ENCODE measurements around the gene KREMEN2. TPM values are rescaled to one million over a fixed set of nuclear protein-coding genes. Genes with fewer than 3 reads are reported as not detected.

The KREMEN2 gene
- total RNA-seq, 4 donors from 2014 or later = not detected

DNA sequence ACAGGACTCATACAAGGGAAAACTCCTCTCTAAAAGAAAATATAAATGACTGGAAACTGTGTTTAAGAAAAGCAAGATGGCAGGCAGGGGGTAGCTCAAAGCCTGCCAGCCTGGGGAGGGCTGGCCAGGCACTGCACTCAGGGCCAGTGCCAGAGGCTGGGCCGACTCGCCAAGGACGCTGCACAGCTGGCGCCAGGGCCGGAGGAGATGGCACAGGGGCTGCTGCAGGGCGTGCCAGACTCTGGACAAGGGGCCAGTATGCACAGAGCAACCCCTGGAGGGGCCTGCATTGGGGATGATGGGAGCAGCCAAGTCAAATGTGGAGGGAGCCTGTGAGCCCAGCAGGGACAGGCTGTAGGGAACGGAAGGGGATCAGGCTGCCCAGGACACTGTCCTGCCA is 12.1 kb downstream of the KREMEN2 start:
- no peak for ATAC-seq
- H3K4me1 ChIP-seq = peaks cover 0 to 17% (median 5%) of the 10 kb centered on the region in 3 donors
- WGBS, 2 donors (ENCODE audit: low coverage in 1 of 2) = 75 to 85% methylated on average over 4 to 5 of the region's 7 CpGs
- no peaks in the 10 kb centered on the region for H3K36me3 ChIP-seq
- H3K4me3 ChIP-seq = no peak overlapping the region
- no peaks in the 10 kb centered on the region for H3K9me3 ChIP-seq
- H3K27me3 ChIP-seq = peaks cover 49% of the 10 kb centered on the region
- no peak overlapping the region for H3K27ac ChIP-seq
- TF ChIP-seq POLR2A (IDR thresholded peaks at IDR 0.05) (no peak), EP300 (IDR thresholded peaks at IDR 0.05) (no peak), POLR2AphosphoS5 (IDR thresholded peaks at IDR 0.05) (no peak)
- TF ChIP-seq, protein P1, sequence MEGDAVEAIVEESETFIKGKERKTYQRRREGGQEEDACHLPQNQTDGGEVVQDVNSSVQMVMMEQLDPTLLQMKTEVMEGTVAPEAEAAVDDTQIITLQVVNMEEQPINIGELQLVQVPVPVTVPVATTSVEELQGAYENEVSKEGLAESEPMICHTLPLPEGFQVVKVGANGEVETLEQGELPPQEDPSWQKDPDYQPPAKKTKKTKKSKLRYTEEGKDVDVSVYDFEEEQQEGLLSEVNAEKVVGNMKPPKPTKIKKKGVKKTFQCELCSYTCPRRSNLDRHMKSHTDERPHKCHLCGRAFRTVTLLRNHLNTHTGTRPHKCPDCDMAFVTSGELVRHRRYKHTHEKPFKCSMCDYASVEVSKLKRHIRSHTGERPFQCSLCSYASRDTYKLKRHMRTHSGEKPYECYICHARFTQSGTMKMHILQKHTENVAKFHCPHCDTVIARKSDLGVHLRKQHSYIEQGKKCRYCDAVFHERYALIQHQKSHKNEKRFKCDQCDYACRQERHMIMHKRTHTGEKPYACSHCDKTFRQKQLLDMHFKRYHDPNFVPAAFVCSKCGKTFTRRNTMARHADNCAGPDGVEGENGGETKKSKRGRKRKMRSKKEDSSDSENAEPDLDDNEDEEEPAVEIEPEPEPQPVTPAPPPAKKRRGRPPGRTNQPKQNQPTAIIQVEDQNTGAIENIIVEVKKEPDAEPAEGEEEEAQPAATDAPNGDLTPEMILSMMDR (IDR thresholded peaks at IDR 0.05) = no peak

DNA sequence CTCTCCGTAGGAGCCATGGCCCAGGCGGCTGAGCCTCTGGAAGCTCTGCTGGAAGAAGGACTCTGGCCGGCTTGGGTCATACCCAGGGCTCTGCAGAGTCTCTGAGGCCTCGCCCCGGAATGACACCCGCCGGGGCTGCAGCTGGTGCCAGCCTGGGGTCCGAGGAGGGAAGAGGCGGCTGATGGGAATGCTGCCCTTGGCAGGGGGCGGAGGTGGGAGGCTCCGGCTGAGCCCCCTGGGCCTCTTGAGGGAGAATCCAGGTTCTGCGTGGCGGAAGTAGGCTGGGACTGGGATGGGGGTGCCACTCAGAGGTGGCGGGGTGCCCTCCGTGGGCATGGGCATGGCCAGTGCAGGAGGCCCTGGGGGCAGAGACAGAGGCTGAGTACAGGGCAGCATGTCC is 12.6 kb downstream of the KREMEN2 start:
- no peak for TF ChIP-seq POLR2AphosphoS5 (IDR thresholded peaks at IDR 0.05)
- TF ChIP-seq POLR2A (IDR thresholded peaks at IDR 0.05) = no peak
- H3K27ac ChIP-seq = no peak overlapping the region
- no peak overlapping the region for H3K4me3 ChIP-seq
- peaks cover 0 to 21% (median 5%) of the 10 kb centered on the region in 3 donors for H3K4me1 ChIP-seq
- H3K36me3 ChIP-seq = no peaks in the 10 kb centered on the region
- H3K27me3 ChIP-seq = peaks cover 44% of the 10 kb centered on the region
- no peaks in the 10 kb centered on the region for H3K9me3 ChIP-seq
- 80% methylated on average over 1 of the region's 15 CpGs; no CpG with 5 or more reads in 1 of the 2 donors for WGBS, 2 donors (ENCODE audit: low coverage in 1 of 2)
- no peak for ATAC-seq

DNA sequence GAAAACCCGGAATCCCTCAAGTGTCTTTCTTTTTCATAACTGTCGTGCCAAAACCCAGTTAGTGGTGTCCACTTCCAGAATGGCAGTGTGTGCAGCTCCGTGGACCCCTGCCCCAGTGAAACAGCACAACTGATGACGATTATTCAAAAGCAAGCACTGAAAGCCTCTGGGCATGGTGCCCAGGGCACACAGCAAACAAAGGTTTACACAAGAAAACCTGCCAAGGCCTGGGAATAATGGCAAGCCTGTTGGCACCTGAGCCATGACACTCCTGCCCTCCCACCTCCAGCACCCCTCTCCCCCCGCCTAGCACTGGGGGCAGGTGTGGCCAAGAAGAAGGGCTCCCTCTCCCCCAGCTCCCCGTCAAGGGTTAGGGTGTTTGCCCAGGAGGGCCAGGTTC is 13.4 kb downstream of the KREMEN2 start:
- no peak overlapping the region for H3K27ac ChIP-seq
- H3K27me3 ChIP-seq = peaks cover 43% of the 10 kb centered on the region
- no peak overlapping the region for H3K4me3 ChIP-seq
- H3K4me1 ChIP-seq = peaks cover 0 to 21% (median 5%) of the 10 kb centered on the region in 3 donors
- TF ChIP-seq POLR2AphosphoS5 (IDR thresholded peaks at IDR 0.05) (no peak), EP300 (IDR thresholded peaks at IDR 0.05) (no peak), POLR2A (IDR thresholded peaks at IDR 0.05) (no peak)
- TF ChIP-seq, protein P1 (IDR thresholded peaks at IDR 0.05) = no peak
- ATAC-seq = no peak
- WGBS, 2 donors (ENCODE audit: low coverage in 1 of 2) = 94% methylated on average over 3 of the region's 6 CpGs; no CpG with 5 or more reads in 1 of the 2 donors
- H3K36me3 ChIP-seq = no peaks in the 10 kb centered on the region
- H3K9me3 ChIP-seq = no peaks in the 10 kb centered on the region

DNA sequence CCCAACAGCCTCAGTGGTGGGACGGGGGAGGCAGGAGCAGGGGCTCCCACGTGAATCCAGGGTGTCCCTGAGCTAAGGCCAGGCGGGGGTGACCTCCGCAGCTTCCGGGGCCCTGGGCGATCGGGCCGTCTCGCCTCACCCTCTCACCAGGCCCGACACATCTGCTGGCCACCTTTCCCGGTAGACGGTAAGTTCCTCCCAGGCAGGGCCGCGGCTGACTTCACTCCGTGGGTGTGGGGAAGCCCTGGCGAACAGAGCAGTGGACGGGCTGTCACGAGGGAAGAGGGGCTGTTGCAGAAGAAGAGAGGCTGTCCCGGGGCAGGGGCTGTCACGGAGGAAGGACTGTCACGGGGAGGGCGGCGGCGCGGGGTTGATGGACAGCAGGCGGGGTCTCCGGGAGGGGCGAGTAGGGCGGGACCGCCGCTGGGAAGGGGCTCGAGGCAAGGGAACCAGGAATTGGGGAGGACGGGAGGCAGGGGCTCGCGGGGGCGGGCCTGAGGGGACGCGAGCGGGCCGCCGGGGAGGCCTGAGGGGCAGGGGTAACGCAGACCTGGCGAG is 15.7 kb downstream of the KREMEN2 start:
- ATAC-seq = no peak
- no peaks in the 10 kb centered on the region for H3K9me3 ChIP-seq
- peak overlapping the region in 1 of 4 donors; percentile 92 for H3K27ac ChIP-seq
- WGBS, 2 donors (ENCODE audit: low coverage in 1 of 2) = 20% methylated on average over 5 of the region's 43 CpGs; no CpG with 5 or more reads in 1 of the 2 donors
- peaks cover 43% of the 10 kb centered on the region for H3K27me3 ChIP-seq
- H3K4me3 ChIP-seq = peak overlapping the region; percentile 63 to 82
- peaks cover 0 to 34% (median 8%) of the 10 kb centered on the region in 3 donors for H3K4me1 ChIP-seq
- no peaks in the 10 kb centered on the region for H3K36me3 ChIP-seq
- TF ChIP-seq POLR2AphosphoS5 (IDR thresholded peaks at IDR 0.05) = no peak
- TF ChIP-seq, protein P1 (IDR thresholded peaks at IDR 0.05) = no peak
- no peak for TF ChIP-seq POLR2A (IDR thresholded peaks at IDR 0.05)
- TF ChIP-seq EP300 (IDR thresholded peaks at IDR 0.05) = no peak

DNA sequence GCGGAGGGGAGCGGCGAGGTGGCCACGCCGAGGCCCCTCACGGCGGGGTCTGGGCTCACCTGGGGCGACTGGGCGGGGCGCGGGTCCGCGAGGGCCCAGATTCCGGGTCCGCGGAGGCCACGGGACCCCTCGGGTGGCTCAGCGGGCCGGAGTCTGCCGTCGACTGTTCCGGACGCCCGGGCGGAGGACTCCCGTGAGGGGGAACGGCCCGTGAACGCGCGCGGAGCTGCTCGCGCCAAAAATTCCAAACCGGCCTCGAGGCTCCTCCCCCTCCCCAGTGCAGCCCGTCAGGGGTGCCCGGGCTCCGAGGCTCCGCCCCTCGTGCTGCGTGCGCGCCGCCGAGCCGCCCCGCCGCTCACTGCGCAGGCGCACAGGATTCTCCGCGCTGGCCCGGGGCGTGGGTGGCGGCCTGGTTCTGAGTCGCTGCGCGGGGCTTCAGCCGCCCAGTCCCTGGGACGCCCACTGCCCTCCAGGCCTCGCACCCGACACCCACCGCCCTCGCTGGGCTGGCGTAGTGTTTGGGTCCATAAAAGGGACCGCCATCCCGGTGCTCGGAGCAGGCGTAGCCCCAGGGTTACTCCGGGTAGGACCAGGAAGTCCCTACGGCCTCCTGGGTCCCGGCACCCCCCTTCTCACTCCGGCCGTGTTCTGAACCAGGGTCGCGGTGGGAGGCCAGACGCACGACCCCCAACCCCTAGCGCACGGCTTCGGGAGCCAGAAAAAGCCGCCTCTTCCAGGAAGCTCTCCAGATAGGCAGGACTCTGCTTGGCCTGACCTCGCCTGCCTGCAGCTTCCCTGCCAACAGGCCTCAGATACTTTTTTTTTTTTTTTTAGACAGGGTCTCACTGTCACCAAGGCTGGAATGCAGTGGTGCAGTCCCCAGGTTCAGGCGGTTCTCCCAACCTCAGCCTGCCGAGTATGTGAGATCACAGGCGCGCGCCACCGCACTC is 16.4 kb downstream of the KREMEN2 start, which contains the start of gene PKMYT1:
TSS of gene PKMYT1 (minus strand) at position 220 of the 950 bp plus-strand sequence. CDS start 789 bp downstream, outside the sequence.
- Histone ChIP-seq H3K9me3 (no peaks in the 10 kb centered on the region), H3K27ac (peak within 1 kb of the TSS; percentile 60 to 92 (median 90)), H3K4me1 (peaks cover 0 to 38% (median 8%) of the 10 kb centered on the region in 3 donors), H3K4me3 (peak within 1 kb of the TSS; percentile 63 to 82), H3K27me3 (peaks cover 43% of the 10 kb centered on the region), H3K36me3 (no peaks in the 10 kb centered on the region)
- peak; percentile 96 for ATAC-seq
- 39% methylated on average over 3 of the region's 91 CpGs; no CpG with 5 or more reads in 1 of the 2 donors for WGBS, 2 donors (ENCODE audit: low coverage in 1 of 2)
- TF ChIP-seq EP300 (IDR thresholded peaks at IDR 0.05) = no peak
- TF ChIP-seq, protein P1 (IDR thresholded peaks at IDR 0.05) = peak in 1 of 4 experiments; percentile 19
- TF ChIP-seq POLR2A (IDR thresholded peaks at IDR 0.05) = peak; percentile 94 to 95
- TF ChIP-seq POLR2AphosphoS5 (IDR thresholded peaks at IDR 0.05) = peak; percentile 95
